ENCODE results near the gene HDAC5.

HDAC5 gene

DNA sequence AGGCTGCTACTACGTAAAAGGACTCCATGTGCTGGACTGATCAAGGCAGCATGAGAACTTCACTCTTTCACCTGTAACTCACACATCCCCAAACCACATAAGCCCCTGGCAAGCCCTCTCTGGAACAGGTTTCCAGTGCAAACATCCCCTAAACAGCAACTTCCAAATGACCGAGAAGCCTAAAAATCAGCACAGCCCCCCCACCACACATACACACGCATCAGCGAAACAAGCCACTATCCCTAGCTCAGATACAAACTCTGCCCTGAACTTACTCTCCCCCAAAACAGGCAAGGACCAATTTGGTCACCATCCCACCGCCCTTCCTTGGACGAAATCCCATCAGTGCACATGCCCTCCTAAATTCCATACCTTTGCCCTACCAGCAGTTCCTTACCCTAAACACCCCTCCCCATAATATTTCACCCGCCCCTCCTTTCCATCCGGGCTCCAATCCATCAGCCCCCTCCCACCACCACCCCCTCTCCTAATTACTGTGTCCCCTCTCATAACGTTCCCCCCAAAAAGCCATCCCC, 57.7 kb downstream of the HDAC5 start (continued):
- TF ChIP-seq, protein P1, sequence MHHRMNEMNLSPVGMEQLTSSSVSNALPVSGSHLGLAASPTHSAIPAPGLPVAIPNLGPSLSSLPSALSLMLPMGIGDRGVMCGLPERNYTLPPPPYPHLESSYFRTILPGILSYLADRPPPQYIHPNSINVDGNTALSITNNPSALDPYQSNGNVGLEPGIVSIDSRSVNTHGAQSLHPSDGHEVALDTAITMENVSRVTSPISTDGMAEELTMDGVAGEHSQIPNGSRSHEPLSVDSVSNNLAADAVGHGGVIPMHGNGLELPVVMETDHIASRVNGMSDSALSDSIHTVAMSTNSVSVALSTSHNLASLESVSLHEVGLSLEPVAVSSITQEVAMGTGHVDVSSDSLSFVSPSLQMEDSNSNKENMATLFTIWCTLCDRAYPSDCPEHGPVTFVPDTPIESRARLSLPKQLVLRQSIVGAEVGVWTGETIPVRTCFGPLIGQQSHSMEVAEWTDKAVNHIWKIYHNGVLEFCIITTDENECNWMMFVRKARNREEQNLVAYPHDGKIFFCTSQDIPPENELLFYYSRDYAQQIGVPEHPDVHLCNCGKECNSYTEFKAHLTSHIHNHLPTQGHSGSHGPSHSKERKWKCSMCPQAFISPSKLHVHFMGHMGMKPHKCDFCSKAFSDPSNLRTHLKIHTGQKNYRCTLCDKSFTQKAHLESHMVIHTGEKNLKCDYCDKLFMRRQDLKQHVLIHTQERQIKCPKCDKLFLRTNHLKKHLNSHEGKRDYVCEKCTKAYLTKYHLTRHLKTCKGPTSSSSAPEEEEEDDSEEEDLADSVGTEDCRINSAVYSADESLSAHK (tag by site-specific recombination; IDR thresholded peaks at IDR 0.05), result no peak
- TF ChIP-seq, protein P2, sequence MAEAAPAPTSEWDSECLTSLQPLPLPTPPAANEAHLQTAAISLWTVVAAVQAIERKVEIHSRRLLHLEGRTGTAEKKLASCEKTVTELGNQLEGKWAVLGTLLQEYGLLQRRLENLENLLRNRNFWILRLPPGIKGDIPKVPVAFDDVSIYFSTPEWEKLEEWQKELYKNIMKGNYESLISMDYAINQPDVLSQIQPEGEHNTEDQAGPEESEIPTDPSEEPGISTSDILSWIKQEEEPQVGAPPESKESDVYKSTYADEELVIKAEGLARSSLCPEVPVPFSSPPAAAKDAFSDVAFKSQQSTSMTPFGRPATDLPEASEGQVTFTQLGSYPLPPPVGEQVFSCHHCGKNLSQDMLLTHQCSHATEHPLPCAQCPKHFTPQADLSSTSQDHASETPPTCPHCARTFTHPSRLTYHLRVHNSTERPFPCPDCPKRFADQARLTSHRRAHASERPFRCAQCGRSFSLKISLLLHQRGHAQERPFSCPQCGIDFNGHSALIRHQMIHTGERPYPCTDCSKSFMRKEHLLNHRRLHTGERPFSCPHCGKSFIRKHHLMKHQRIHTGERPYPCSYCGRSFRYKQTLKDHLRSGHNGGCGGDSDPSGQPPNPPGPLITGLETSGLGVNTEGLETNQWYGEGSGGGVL (tag by site-specific recombination; IDR thresholded peaks at IDR 0.05), result peak; percentile 91
- TF ChIP-seq KLF16 (tag by site-specific recombination; IDR thresholded peaks at IDR 0.05) (no peak; the same call in 1 of the 2 replicates), ZNF184 (tag by site-specific recombination; IDR thresholded peaks at IDR 0.05) (no peak), ZNF600 (tag by site-specific recombination; IDR thresholded peaks at IDR 0.05) (peak; percentile 81), ZSCAN16 (tag by site-specific recombination; IDR thresholded peaks at IDR 0.05) (0 out of 2 replicates have a peak, but pooled peaks have one; percentile 20), ZFHX2 (tag by site-specific recombination; conservative IDR thresholded peaks at IDR 0.05) (peak; percentile 52; the same call in 1 of the 2 replicates), GLI4 (tag by site-specific recombination; IDR thresholded peaks at IDR 0.05) (no peak), SETDB1 (IDR thresholded peaks at IDR 0.05; ENCODE audit: insufficient read length, low read length) (no peak), SP7 (tag by site-specific recombination; IDR thresholded peaks at IDR 0.05) (peak; percentile 24; the same call in 1 of the 2 replicates), ZNF529 (tag by site-specific recombination; IDR thresholded peaks at IDR 0.05; ENCODE audit: insufficient replicate concordance) (no peak), ZNF391 (tag by site-specific recombination; IDR thresholded peaks at IDR 0.05; ENCODE audit: borderline replicate concordance, low read depth) (peak; percentile 31; the same call in 1 of the 2 replicates), TCF7L2 (IDR thresholded peaks at IDR 0.05; ENCODE audit: borderline replicate concordance, low read depth, low read length) (no peak), ZNF157 (tag by site-specific recombination; IDR thresholded peaks at IDR 0.05) (no peak), YY2 (tag by site-specific recombination; IDR thresholded peaks at IDR 0.05) (no peak), ZNF155 (tag by site-specific recombination; IDR thresholded peaks at IDR 0.05) (0 out of 2 replicates have a peak, but pooled peaks have one; percentile 51)
- TF ChIP-seq, protein P3, sequence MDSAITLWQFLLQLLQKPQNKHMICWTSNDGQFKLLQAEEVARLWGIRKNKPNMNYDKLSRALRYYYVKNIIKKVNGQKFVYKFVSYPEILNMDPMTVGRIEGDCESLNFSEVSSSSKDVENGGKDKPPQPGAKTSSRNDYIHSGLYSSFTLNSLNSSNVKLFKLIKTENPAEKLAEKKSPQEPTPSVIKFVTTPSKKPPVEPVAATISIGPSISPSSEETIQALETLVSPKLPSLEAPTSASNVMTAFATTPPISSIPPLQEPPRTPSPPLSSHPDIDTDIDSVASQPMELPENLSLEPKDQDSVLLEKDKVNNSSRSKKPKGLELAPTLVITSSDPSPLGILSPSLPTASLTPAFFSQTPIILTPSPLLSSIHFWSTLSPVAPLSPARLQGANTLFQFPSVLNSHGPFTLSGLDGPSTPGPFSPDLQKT (IDR thresholded peaks at IDR 0.05; ENCODE audit: borderline replicate concordance, low read depth, low read length), result no peak
- TF ChIP-seq, protein P4, sequence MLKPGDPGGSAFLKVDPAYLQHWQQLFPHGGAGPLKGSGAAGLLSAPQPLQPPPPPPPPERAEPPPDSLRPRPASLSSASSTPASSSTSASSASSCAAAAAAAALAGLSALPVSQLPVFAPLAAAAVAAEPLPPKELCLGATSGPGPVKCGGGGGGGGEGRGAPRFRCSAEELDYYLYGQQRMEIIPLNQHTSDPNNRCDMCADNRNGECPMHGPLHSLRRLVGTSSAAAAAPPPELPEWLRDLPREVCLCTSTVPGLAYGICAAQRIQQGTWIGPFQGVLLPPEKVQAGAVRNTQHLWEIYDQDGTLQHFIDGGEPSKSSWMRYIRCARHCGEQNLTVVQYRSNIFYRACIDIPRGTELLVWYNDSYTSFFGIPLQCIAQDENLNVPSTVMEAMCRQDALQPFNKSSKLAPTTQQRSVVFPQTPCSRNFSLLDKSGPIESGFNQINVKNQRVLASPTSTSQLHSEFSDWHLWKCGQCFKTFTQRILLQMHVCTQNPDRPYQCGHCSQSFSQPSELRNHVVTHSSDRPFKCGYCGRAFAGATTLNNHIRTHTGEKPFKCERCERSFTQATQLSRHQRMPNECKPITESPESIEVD (tag by site-specific recombination; IDR thresholded peaks at IDR 0.05), result no peak
- TF ChIP-seq, protein P5, sequence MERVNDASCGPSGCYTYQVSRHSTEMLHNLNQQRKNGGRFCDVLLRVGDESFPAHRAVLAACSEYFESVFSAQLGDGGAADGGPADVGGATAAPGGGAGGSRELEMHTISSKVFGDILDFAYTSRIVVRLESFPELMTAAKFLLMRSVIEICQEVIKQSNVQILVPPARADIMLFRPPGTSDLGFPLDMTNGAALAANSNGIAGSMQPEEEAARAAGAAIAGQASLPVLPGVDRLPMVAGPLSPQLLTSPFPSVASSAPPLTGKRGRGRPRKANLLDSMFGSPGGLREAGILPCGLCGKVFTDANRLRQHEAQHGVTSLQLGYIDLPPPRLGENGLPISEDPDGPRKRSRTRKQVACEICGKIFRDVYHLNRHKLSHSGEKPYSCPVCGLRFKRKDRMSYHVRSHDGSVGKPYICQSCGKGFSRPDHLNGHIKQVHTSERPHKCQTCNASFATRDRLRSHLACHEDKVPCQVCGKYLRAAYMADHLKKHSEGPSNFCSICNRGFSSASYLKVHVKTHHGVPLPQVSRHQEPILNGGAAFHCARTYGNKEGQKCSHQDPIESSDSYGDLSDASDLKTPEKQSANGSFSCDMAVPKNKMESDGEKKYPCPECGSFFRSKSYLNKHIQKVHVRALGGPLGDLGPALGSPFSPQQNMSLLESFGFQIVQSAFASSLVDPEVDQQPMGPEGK (tag by site-specific recombination; IDR thresholded peaks at IDR 0.05), result peak; percentile 95
- TF ChIP-seq, protein P6, sequence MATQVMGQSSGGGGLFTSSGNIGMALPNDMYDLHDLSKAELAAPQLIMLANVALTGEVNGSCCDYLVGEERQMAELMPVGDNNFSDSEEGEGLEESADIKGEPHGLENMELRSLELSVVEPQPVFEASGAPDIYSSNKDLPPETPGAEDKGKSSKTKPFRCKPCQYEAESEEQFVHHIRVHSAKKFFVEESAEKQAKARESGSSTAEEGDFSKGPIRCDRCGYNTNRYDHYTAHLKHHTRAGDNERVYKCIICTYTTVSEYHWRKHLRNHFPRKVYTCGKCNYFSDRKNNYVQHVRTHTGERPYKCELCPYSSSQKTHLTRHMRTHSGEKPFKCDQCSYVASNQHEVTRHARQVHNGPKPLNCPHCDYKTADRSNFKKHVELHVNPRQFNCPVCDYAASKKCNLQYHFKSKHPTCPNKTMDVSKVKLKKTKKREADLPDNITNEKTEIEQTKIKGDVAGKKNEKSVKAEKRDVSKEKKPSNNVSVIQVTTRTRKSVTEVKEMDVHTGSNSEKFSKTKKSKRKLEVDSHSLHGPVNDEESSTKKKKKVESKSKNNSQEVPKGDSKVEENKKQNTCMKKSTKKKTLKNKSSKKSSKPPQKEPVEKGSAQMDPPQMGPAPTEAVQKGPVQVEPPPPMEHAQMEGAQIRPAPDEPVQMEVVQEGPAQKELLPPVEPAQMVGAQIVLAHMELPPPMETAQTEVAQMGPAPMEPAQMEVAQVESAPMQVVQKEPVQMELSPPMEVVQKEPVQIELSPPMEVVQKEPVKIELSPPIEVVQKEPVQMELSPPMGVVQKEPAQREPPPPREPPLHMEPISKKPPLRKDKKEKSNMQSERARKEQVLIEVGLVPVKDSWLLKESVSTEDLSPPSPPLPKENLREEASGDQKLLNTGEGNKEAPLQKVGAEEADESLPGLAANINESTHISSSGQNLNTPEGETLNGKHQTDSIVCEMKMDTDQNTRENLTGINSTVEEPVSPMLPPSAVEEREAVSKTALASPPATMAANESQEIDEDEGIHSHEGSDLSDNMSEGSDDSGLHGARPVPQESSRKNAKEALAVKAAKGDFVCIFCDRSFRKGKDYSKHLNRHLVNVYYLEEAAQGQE (tag by site-specific recombination; IDR thresholded peaks at IDR 0.05), result no peak
- TF ChIP-seq, protein P7, sequence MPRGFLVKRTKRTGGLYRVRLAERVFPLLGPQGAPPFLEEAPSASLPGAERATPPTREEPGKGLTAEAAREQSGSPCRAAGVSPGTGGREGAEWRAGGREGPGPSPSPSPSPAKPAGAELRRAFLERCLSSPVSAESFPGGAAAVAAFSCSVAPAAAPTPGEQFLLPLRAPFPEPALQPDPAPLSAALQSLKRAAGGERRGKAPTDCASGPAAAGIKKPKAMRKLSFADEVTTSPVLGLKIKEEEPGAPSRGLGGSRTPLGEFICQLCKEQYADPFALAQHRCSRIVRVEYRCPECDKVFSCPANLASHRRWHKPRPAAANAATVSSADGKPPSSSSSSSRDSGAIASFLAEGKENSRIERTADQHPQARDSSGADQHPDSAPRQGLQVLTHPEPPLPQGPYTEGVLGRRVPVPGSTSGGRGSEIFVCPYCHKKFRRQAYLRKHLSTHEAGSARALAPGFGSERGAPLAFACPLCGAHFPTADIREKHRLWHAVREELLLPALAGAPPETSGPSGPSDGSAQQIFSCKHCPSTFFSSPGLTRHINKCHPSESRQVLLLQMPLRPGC (tag by site-specific recombination; IDR thresholded peaks at IDR 0.05), result no peak
- TF ChIP-seq, protein P8, sequence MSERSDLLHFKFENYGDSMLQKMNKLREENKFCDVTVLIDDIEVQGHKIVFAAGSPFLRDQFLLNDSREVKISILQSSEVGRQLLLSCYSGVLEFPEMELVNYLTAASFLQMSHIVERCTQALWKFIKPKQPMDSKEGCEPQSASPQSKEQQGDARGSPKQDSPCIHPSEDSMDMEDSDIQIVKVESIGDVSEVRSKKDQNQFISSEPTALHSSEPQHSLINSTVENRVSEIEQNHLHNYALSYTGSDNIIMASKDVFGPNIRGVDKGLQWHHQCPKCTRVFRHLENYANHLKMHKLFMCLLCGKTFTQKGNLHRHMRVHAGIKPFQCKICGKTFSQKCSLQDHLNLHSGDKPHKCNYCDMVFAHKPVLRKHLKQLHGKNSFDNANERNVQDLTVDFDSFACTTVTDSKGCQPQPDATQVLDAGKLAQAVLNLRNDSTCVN (tag by site-specific recombination; optimal IDR thresholded peaks at IDR 0.05), result no peak
